A549 treated with AZD2906 at 1 μM for 4 hours (cell line): ENCODE results near the gene CLEC3A. TPM values are rescaled to one million over a fixed set of nuclear protein-coding genes. Genes with fewer than 3 reads are reported as not detected.

Experiments used
- total RNA-seq: library from RNA; stranded (reverse); fragments of 200-300 nt; extraction: Qiagen RNA extraction; gene quantifications from 5 replicates; pipeline ENCODE4 v1.2.3, GENCODE V29; 2022

Gene CLEC3A, protein sequence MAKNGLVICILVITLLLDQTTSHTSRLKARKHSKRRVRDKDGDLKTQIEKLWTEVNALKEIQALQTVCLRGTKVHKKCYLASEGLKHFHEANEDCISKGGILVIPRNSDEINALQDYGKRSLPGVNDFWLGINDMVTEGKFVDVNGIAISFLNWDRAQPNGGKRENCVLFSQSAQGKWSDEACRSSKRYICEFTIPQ
- total RNA-seq = not detected in 5 replicates

DNA sequence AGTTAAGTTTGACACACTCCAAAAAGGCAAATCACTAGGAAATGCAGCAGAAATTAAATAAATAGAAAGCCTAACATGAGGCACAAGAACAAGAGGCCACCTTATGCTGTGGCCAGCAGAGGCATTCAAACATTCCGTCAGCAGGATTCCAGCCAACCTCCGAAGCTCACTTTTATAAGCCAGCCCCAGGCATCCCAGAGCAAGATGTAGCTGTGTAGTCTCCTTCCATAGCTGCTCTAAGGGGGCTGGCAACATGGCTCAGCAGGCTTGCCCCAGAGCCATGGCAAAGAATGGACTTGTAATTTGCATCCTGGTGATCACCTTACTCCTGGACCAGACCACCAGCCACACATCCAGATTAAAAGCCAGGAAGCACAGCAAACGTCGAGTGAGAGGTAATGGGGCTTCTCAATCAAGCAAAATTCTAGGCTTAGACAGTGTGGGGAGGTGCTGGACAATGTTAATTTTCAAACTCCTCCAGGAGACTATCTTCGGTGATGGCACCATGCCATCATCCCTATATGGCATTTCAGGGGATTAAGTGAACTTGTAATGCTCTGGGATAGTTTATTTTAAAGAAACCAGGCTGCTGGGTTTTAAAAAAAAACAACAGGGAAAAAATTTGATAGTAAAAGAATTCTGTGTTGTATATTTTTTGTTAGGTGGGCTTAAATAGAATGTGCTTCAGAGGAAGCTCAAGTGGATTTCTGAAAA lies at the start of gene CLEC3A:
Gene CLEC3A (plus strand): TSS at position 202 of the 714 bp plus-strand sequence. CDS start 79 bp downstream, at position 281.

Other genes starting within 250 kb of the CLEC3A start
- not detected in 5 replicates for gene VAT1L, start 234.0 kb upstream of the CLEC3A start, total RNA-seq
- gene WWOX, start 77.1 kb downstream of the CLEC3A start, total RNA-seq = 11.1 to 18.0 TPM (median 13.6 TPM) in 5 replicates